Mononuclear cell (primary cell): ENCODE measurements around the gene GPR143. TPM values are rescaled to one million over a fixed set of nuclear protein-coding genes. Genes with fewer than 3 reads are reported as not detected.
"Not testable (repeated sequence)": the region's sequence is repeated elsewhere in the genome, so short reads cannot be mapped to it uniquely, and the experiment has no call there.

ENCODE experiments used
- H3K27me3 ChIP-seq: 2 replicates; pipeline ENCODE4 v1.6.0; 2011; ENCODE audit warnings: low read length, control low read depth; ENCODE audit not compliant: insufficient read depth
- H3K4me1 ChIP-seq: 2 replicates; pipeline ENCODE4 v1.5.1; 2011; ENCODE audit warnings: mild to moderate bottlenecking, low read length, control low read depth; ENCODE audit not compliant: insufficient read depth
- H3K4me3 ChIP-seq: 2 replicates; pipeline ENCODE4 v1.5.1; 2011; ENCODE audit warnings: mild to moderate bottlenecking, low read length, moderate library complexity
- H3K9me3 ChIP-seq: 2 replicates; pipeline ENCODE4 v1.5.1; 2011; ENCODE audit warnings: low read depth, mild to moderate bottlenecking, control low read depth, low read length
- total RNA-seq: library from RNA; depleted of rRNA; stranded (reverse); fragments of >200 nt; gene quantifications from one replicate; pipeline ENCODE4 v1.2.3, GENCODE V29; 2012

The GPR143 gene
- total RNA-seq = not detected

GRCh38 chrX:9765737-9766097, at the start of gene GPR143:
Gene GPR143, minus strand, starts transcription at chrX:9765847. Its CDS starts 30 bp downstream, at chrX:9765817.
- Histone ChIP-seq H3K27me3 (no peaks in the 10 kb centered on the region), H3K4me3 (no peak within 1 kb of the TSS), H3K9me3 (no peaks in the 10 kb centered on the region), H3K4me1 (no peaks in the 10 kb centered on the region)

GRCh38 chrX:9811086-9811485, 45.4 kb upstream of the GPR143 start:
- H3K9me3 ChIP-seq, H3K4me3 ChIP-seq, H3K4me1 ChIP-seq, H3K27me3 ChIP-seq: not testable (repeated sequence)

GRCh38 chrX:9809876-9810275, 44.2 kb upstream of the GPR143 start:
- H3K4me3 ChIP-seq, H3K27me3 ChIP-seq, H3K4me1 ChIP-seq, H3K9me3 ChIP-seq: not testable (repeated sequence)

- no peaks in the 10 kb centered on the region for H3K9me3 ChIP-seq
- H3K4me1 ChIP-seq = no peaks in the 10 kb centered on the region
- no peaks in the 10 kb centered on the region for H3K27me3 ChIP-seq
- H3K4me3 ChIP-seq = no peak overlapping the region
These were observed 41.9 kb upstream of the GPR143 start for GRCh38 chrX:9807355-9808182.

- Histone ChIP-seq H3K4me3 (no peak overlapping the region), H3K27me3 (no peaks in the 10 kb centered on the region), H3K4me1 (no peaks in the 10 kb centered on the region), H3K9me3 (no peaks in the 10 kb centered on the region)
These were observed 40.3 kb upstream of the GPR143 start for GRCh38 chrX:9805956-9806355.

- H3K4me3 ChIP-seq = no peak overlapping the region
- no peaks in the 10 kb centered on the region for H3K4me1 ChIP-seq
- H3K27me3 ChIP-seq = no peaks in the 10 kb centered on the region
- no peaks in the 10 kb centered on the region for H3K9me3 ChIP-seq
These were observed 38.8 kb upstream of the GPR143 start for GRCh38 chrX:9804444-9804843.

- Histone ChIP-seq H3K4me1 (no peaks in the 10 kb centered on the region), H3K4me3 (no peak overlapping the region), H3K27me3 (no peaks in the 10 kb centered on the region), H3K9me3 (no peaks in the 10 kb centered on the region)
These were observed 37.1 kb upstream of the GPR143 start for GRCh38 chrX:9802737-9803136.

- Histone ChIP-seq H3K9me3 (no peaks in the 10 kb centered on the region), H3K4me1 (no peaks in the 10 kb centered on the region), H3K27me3 (no peaks in the 10 kb centered on the region), H3K4me3 (no peak overlapping the region)
These were observed 32.0 kb upstream of the GPR143 start for GRCh38 chrX:9797384-9798360.

GRCh38 chrX:9794495-9794894, 28.8 kb upstream of the GPR143 start:
- Histone ChIP-seq H3K27me3 (no peaks in the 10 kb centered on the region), H3K9me3 (no peaks in the 10 kb centered on the region), H3K4me3 (no peak overlapping the region), H3K4me1 (no peaks in the 10 kb centered on the region)

- Histone ChIP-seq H3K4me3 (no peak overlapping the region), H3K4me1 (no peaks in the 10 kb centered on the region), H3K27me3 (peaks cover 21% of the 10 kb centered on the region), H3K9me3 (no peaks in the 10 kb centered on the region)
These were observed 25.2 kb upstream of the GPR143 start for GRCh38 chrX:9790866-9791265.

- no peak overlapping the region for H3K4me3 ChIP-seq
- no peaks in the 10 kb centered on the region for H3K4me1 ChIP-seq
- H3K9me3 ChIP-seq = no peaks in the 10 kb centered on the region
- H3K27me3 ChIP-seq = peaks cover 22% of the 10 kb centered on the region
These were observed 23.9 kb upstream of the GPR143 start for GRCh38 chrX:9789555-9789954.

GRCh38 chrX:9788911-9789310, 23.3 kb upstream of the GPR143 start:
- Histone ChIP-seq H3K27me3 (peaks cover 24% of the 10 kb centered on the region), H3K4me1 (no peaks in the 10 kb centered on the region), H3K9me3 (no peaks in the 10 kb centered on the region), H3K4me3 (no peak overlapping the region)

- Histone ChIP-seq H3K27me3 (peaks cover 24% of the 10 kb centered on the region), H3K4me3 (no peak overlapping the region)
These were observed 21.4 kb upstream of the GPR143 start for GRCh38 chrX:9786798-9787635.

GRCh38 chrX:9785944-9786797, 20.5 kb upstream of the GPR143 start, which contains the start of gene SHROOM2:
Gene SHROOM2, plus strand, starts transcription at chrX:9786429. Its CDS starts 117 bp downstream, at chrX:9786546.
- H3K4me1 ChIP-seq = no peaks in the 10 kb centered on the region
- no peak within 1 kb of the TSS for H3K4me3 ChIP-seq
- H3K27me3 ChIP-seq = peaks cover 24% of the 10 kb centered on the region
- H3K9me3 ChIP-seq = no peaks in the 10 kb centered on the region

More at GRCh38 chrX:9786798-9787635, 21.4 kb upstream of the GPR143 start:
- Histone ChIP-seq H3K4me1 (no peaks in the 10 kb centered on the region), H3K9me3 (no peaks in the 10 kb centered on the region)
